COLO829 (cell line): ENCODE data around the gene ZC3H6.
A peak's percentile ranks its signal among the peaks of the same experiment; 100 is the strongest.

Experiments
- DNase-seq: peaks from one replicate; pipeline ENCODE4 v3.0.0; 2012; ENCODE audit warnings: low spot score

ZC3H6 gene, protein sequence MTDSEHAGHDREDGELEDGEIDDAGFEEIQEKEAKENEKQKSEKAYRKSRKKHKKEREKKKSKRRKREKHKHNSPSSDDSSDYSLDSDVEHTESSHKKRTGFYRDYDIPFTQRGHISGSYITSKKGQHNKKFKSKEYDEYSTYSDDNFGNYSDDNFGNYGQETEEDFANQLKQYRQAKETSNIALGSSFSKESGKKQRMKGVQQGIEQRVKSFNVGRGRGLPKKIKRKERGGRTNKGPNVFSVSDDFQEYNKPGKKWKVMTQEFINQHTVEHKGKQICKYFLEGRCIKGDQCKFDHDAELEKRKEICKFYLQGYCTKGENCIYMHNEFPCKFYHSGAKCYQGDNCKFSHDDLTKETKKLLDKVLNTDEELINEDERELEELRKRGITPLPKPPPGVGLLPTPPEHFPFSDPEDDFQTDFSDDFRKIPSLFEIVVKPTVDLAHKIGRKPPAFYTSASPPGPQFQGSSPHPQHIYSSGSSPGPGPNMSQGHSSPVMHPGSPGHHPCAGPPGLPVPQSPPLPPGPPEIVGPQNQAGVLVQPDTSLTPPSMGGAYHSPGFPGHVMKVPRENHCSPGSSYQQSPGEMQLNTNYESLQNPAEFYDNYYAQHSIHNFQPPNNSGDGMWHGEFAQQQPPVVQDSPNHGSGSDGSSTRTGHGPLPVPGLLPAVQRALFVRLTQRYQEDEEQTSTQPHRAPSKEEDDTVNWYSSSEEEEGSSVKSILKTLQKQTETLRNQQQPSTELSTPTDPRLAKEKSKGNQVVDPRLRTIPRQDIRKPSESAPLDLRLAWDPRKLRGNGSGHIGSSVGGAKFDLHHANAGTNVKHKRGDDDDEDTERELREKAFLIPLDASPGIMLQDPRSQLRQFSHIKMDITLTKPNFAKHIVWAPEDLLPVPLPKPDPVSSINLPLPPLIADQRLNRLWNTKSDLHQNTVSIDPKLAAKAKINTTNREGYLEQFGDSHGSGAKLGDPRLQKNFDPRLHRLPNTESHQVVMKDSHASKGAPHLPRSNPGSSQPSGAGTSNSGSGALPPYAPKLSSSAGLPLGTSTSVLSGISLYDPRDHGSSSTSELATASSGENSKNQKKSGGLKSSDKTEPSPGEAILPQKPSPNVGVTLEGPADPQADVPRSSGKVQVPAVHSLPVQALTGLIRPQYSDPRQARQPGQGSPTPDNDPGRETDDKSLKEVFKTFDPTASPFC

DNA sequence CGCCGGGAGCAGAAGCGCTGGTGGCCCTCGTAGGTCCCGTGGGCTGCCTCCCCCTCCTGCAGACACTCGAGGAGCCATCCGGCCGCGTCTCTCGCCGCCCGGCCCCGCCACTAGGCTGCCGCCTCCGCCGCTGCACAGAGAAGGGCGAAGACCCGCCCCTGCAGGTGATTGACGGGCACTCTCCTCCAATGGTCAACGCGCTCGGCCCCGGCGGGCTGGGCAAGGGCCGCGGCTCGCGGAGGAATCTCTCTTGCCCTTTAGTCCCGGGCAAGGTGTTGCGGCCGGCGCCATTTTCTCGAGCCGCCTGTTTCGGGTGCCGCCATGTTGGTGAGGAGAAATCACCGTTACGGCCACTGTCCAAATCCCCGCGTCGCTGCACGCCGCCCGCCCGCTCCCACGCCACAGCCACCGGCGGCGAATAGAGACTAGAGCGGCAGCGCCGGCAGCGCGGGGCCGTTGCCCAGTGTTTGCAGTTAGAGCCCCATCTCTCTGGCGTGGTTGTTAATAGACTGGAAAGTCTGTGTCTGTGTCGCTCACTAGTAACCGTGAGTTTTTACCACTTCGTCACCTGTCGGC, at the start of gene ZC3H6:
Gene ZC3H6 (plus strand): TSS at position 287 of the 576 bp plus-strand sequence. CDS start 398 bp downstream, outside the sequence.
- peak; percentile 91 for DNase-seq

DNA sequence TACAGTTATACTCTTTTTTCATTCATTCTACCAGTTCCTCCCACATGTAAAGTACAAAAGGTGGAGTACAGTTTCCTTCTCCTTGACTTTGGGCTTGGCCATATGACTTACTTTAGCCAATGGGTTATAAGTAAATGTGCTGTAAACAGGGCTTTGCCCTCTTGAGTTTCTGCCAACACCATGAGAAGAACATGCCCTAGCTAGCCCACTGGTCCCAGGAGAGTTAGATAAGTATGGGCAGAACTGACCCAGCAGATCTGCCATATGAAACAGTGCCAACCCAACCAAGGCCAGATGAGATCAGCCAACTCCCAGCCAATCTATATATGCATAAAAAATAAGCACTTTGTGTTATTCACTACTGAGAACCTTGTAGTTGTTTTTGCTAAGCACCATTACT, 46.0 kb upstream of the ZC3H6 start:
- DNase-seq: peak; percentile 19

DNA sequence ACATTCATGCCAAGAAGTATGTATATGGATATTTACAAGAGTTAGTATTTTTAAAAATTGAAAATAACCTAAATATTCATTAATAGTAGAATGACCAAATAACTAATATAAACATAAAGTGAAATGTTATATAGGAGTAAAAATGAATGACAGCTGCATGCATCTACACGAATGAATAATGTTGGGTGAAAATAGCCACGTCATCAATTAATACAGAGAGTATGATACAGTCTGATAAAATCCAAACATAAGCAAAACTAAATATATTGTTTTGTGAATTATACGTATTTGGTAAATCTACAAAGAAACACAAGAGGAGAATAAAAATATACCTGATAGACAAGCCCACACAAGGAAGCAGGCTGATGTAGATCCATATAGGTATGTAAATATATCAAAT, 45.0 kb upstream of the ZC3H6 start:
- no peak for DNase-seq

DNA sequence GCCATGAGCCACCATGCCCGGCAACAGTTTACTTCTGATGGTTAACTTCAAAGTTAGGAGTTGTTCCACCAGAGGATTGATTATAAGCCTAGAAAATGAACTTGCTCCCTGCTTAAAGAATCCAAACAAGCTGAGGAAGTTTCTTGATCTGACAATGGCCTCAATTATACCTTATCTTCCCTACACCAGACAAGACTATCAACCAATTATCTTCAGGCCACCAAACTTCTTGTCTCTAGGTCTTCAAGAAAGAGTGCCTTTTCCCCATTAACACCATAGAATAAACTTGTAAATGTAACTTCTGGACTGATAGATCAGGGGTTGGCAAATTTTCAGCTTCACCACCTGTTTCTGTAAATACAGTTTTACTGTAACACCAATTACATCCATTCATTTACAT, 35.5 kb upstream of the ZC3H6 start:
- no peak for DNase-seq

DNA sequence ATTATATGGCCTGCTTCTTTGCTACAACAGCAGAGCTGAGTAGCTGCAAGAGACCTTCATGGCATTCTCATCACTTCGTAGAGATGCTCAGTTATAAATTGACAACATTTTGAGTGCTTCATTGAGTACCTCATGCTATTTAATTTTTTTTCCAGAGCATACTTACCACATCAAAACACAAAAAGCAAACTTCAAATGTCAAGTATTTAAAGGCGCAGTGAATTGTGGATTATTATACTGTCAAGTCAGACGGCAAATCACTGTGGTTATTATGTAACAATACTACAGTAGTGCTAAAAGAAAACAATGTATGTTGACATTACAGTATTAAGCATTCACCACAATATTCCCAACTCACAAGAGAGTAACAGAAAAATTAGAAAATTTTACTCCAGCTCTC, 33.0 kb upstream of the ZC3H6 start:
- DNase-seq: no peak

DNA sequence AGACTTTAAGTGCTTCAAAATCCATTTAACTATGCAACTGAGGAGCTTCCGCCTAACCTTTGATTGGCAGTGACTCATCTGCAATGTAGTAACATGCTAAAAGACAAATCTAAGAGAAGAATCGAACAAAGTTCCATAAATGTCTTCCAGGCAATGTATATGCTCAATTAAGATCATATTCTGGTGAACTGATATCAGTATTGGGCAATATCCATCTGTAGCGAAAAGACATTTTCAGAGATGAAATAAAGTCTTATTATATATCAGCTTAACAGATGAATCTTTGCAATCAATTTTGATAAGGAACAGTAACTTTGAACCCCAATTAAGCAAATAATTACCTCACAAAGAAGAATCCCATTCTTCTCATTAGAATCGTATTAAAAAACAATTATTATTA, 32.2 kb upstream of the ZC3H6 start:
- DNase-seq: no peak

DNA sequence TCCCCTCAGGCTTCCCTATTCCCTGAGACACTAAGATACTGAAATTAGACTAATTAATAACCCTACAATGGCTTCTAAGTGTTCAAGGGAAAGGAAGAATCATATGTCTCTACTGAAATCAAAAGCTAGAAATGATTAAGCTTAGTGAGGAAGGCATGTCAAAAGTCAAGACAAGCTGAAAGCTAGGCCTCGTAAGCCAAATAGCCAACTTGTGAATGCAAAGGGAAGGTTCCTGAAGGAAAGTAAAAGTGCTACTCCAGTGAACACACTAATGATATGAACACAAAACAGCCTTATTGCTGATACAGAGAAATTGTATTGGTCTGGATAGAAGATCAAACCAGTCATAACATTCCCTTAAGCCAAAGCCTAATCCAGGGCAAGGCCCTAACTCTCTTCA, 30.5 kb upstream of the ZC3H6 start:
- DNase-seq: no peak

DNA sequence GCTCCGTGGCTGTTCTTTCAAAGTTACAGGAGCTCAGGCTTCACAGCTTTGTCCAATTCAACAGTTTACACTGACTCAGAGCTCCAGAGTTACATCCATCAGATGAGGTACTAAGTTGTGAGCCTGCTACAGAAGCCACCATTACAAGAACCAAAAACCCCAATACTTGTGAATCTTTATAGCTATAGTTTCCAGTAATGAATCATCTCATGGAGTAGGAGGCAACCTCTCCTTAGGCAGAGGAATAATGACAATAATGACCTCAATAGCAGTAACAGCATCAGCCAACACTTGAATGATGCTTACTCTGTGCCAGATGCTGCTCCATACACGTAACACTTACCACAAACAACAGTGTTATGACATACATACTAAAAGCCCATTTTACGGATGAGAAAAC, 24.1 kb upstream of the ZC3H6 start:
- no peak for DNase-seq

DNA sequence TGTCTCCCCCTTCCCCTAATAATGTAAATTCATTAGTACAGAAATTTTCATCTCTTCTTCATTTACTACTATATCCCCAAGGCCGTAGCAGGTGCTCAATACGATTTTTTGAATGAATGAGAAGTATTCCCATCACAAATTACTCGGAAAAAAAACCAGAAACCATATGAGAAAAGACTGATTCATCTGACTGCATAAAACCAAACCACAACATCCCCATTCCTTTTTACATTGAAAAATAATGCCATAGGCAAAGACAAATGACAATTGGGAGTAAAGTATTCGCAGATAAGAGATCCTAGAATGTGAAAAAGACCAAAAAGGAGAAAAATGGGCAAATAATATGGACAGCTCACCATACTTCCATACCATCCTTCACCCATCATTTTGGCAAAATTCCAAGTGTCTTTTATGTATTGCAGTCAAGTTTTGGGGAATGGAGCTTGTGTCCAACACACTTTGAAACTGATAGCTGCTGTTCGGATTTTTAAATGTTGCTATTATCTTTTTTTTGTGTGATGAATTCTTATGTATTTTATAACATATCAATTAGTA, 22.1 kb upstream of the ZC3H6 start:
- no peak for DNase-seq

DNA sequence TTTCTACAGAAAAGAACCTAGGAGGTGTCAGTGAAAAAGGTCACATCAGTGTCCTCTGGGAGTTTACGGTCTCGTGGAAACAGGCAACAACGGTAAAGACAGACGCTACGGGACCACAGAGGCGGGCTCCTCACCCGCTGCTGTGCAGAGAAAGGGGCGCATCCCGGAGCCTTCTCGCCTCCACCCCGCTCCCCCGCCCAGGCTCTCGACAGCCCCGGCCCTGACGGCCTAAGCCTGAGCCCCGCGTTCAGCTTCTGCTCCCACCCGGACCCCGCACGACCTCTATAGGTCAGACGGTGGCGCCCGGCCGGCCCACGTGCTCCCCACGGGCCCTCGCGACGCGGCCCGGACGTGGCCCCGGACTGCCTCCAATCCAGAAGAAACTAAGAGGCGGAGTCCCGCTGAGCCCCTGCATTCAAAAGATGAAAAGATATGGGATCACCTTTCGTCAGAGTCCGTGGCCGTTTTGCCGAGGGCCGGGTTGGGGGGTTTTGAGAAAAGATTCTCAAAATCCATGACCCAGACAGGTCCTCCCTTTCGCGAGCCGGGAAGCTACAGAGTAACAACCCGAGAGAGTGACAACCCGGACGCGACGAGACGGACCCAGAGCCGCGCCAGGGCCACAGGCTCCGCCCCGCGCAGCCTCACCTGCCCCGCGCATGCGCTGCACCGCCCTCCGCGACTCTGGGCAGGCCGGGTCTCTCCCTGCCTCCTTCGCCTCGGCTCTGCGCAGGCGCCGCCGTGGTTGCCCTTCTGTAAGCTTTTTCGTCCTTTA, 20.7 kb upstream of the ZC3H6 start, which contains the start of gene ZC3H8:
Gene ZC3H8 (minus strand): TSS at position 577 of the 775 bp plus-strand sequence. CDS start 61 bp downstream, at position 516.
- DNase-seq: peak; percentile 98

DNA sequence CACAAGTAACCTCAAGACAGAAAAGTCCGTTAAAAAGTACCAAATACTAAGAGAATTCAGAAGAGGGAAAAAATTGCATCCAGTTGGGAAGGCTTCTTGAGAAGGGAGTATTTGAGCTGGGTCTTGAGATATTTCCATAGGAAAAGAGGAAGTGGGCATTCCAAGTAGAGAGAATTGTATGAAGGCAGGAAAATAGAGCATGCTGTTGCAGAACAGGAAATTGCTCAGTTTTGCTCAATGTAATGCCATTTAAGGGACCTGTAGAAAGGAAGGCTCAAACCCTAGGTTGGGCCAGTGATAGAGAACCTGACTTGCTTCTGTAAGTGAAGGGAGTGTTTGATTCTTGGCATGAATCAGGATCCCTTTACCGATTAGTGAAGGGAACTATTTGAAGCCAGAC, 19.5 kb upstream of the ZC3H6 start:
- DNase-seq: no peak

DNA sequence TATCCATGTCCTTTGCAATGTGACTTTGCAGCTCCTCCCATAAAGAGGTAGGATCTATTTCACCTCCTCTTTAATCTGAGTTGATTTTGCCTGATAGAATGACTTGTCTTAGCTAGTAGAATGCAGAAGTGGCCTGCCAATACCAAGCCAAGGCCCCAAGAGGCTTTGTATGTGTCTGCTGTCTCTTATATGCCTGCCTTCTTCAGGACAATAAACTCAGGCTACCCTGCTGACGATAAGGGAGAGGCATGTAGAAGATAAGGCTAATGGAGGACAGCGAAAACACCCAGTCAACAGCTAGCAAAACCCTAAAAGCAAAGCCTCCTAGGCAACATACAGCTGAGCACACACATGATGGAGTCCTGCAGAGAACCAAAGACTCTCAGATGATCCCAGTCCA, 18.7 kb upstream of the ZC3H6 start:
- no peak for DNase-seq

DNA sequence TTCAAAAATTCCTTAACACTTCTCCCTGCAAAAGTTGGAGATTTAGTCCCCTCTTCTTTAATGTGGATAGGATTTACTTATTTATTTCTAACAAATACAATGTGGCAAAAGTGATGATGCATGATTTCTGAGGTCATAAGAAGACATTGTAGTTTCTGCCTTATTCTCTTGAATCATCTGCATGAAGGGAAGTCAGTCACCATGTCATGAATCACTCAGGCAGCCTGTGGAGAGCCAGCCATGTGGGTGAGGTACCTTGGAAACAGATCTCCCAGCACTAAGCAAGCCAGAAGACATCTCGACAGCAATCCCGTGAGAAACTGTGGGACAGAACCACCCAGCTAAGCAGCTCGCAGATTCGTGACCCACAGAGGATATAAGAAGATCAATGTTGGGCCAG, 17.8 kb upstream of the ZC3H6 start:
- DNase-seq: no peak

DNA sequence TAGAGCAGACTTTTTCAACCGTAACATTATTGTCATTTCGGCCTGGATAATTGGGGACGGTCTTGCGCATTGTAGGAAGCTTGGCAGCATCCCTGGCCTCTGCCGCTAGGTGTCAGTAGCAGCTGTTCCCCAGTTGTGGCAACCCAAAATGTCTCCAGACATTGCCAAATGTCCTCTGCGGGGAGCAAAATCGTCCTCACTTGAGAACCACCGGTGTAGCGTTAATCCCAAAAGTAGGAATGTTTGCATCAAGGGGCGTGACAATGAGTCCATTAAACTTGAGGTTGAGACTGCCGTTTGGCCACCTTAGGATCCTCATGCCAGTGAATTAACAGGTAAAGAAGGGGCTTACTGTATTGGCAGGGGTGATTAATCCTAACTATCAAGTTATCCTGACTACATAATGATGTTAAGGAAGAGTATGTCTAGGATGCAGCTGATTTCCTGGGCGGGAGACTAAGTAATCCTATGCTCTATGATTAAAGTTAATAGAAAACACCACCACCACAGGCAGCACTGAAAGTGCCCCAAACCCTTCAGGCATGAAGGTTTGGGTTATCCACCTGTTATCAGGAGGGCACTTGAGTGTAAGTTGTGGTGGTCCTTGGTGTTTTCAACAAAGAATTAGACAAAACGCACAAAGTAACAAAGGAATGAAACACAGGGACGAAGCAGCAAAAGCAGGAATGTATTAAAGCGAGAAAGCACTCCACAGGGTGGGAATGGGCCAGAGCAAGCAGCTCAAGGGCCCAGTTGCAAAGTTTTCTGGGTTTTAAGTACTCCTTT, 15.7 kb upstream of the ZC3H6 start:
- DNase-seq: peak; percentile 45

DNA sequence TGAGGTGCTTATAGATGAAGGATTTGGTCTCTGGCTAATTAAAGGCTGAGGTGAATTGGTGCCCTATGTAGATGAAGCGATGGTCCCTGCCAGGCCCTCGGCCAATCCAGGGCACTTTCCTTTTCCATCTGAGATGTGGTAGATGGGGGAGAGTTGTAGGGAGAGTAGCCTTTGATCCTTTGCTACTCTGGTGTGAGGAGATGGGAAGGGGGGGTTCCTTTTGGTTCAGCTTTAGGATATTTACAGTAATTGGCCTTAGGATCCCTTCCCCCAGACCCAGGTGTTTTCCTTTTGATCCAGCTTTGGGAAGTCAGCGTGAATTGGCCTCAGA, 15.1 kb upstream of the ZC3H6 start:
- DNase-seq: no peak

DNA sequence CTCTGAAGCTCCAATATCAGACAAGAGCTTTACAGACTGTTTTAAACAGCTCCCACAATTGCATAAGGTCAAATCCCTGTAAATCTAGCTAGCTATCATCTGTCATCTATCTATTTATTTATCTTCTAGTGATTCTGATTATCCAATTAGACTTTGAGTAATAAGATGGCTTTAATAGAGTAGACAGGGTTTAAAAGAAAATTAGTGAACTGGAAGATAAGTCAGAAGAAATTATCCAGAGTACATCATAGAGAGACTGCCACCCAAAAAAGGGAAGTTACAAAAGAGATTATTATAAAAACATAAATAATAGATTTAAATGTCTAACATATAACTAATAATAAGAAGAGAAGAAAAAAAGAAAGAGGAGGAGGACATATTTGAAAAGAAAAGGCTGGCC, 12.5 kb upstream of the ZC3H6 start:
- DNase-seq: no peak

DNA sequence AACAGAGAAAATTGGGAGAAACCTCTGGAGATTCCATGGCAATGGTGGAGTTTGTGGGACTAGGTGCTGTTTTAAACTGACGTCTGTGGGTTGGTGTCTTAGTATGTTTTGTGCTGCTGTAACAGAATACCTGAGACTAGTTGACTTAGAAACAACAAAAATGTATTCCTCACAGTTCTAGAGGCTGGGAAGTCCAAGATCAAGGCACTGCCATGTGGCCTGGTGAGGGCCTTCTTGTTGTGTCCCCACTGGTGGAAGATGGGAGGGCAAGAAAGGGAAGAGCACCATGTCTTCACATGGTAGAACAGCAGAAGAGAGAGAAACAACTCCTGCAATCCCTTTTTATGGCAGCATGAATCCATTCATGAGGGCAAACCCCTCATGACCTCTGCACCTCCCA, 6.8 kb upstream of the ZC3H6 start:
- DNase-seq: no peak

DNA sequence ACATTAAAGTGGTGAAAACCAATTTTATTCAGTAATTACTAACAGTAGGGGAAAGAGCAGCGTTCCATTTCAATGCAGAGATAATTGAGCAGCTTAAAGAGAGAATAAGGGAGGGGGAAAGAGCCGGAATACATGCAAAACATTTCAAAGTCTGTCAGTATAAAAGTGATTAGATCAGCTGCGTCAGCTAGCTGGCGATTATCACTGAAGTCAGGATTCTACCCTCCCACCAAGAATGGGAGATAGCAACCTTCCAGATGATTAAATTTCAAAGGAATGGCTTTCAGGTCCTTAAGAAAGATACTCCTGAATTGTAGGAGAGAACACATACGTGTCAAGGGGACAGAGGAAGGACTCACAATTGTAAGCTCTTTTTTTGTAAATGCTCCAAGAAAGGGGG, 2.7 kb upstream of the ZC3H6 start:
- no peak for DNase-seq

DNA sequence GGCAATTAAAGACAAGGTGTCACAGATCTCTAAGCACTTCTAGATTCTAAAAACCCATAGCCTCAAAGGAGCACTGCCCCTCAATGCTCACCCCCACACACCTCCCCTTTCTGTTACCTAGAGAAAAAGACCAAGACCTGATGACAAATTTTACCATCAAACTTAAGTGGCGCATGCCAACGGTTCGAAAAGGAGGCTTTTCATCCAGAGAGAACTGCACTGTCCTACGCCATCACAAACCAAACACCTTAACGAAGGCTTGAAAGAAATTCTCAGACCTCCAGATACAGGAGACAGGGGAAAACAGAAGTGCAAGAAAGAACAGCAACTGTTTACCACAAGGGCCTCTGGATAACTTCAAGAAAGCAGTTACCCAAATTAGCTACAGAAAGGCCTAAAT, 2.0 kb upstream of the ZC3H6 start:
- DNase-seq: no peak
